ENCODE data around the gene STAG2. TPM values are rescaled to one million over a fixed set of nuclear protein-coding genes. Genes with fewer than 3 reads are reported as not detected.

The STAG2 gene
- total RNA-seq, 1 experiment from 2014 or later: 66.3 TPM

DNA sequence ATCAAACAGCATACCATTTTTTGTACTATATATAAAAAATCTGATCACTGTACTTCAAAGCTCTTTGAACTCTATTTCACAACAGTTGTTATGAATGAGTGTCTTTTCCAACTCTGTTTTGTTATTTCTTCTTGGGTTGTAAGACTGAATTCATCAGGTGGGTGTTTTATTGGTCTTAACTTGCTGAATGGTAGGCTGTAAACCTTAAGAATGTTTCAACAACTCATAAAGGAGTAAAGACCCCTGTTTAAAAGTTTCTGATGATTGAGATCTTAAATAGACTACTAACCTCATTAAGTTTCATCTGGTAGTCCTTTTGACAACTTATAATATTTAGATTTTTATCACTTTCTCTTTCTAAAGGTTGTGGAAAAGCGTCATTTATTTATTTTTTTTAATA is 18.4 kb upstream of the STAG2 start:
- Histone ChIP-seq H2AFZ (ENCODE audit: low read depth, low read length, poor library complexity, severe bottlenecking) (no peak overlapping the region), H3K9me2 (ENCODE audit: insufficient read depth) (no peaks in the 10 kb centered on the region), H3K4me2 (ENCODE audit: low read length) (no peak overlapping the region), H3K27me3 (ENCODE audit: insufficient read depth, low read length) (no peaks in the 10 kb centered on the region), H4K20me1 (ENCODE audit: insufficient read depth) (no peaks in the 10 kb centered on the region), H3K27ac (ENCODE audit: low read depth, low read length) (no peak overlapping the region), H3K4me3 (replicated peaks in 1 of 2; ENCODE audit: low read depth in 1 of 2, low read length in 2 of 2) (no peak overlapping the region), H3K4me1 (ENCODE audit: control insufficient read depth in 1 of 2, insufficient read depth in 2 of 2, low read length in 2 of 2) (no peaks in the 10 kb centered on the region), H3K9me3 (ENCODE audit: control insufficient read depth in 1 of 2, insufficient read depth in 1 of 2, low read depth in 1 of 2, low read length in 2 of 2) (no peaks in the 10 kb centered on the region), H3K79me2 (ENCODE audit: insufficient read depth, low read length) (no peaks in the 10 kb centered on the region), H3K9ac (ENCODE audit: low read length) (no peak overlapping the region), H3K36me3 (ENCODE audit: control insufficient read depth in 1 of 2, insufficient read depth in 2 of 2, low read length in 2 of 2) (no peaks in the 10 kb centered on the region)
- CTCF ChIA-PET: no interaction called here
- ATAC-seq (no peak), DNase-seq (ENCODE audit: low read depth, low spot score) (no peak)
- RAD21 ChIA-PET (ENCODE audit: low non-redundant PET in 1 of 2, low total read pairs in 2 of 2, uncharacterized antibody in 2 of 2, unreplicated experiment in 2 of 2): no interaction called here
- POLR2A ChIA-PET: no interaction called here
- BruUV-seq (replicated peaks): no TSS peak
- TF ChIP-seq SIN3A (IDR thresholded peaks at IDR 0.05; ENCODE audit: low read depth) (no peak), FOSL1 (IDR thresholded peaks at IDR 0.05; ENCODE audit: low read depth) (no peak), EGR1 (IDR thresholded peaks at IDR 0.05; ENCODE audit: low read depth) (no peak), CBX3 (IDR thresholded peaks at IDR 0.05; ENCODE audit: low read depth) (no peak), SRF (IDR thresholded peaks at IDR 0.05; ENCODE audit: low read depth) (no peak), ZNF274 (IDR thresholded peaks at IDR 0.05; ENCODE audit: low read depth, low read length) (no peak), POLR2AphosphoS5 (IDR thresholded peaks at IDR 0.05; ENCODE audit: low read depth, low read length) (no peak), JUND (IDR thresholded peaks at IDR 0.05) (no peak), RAD21 (IDR thresholded peaks at IDR 0.05; ENCODE audit: low read depth) (no peak), CEBPB (IDR thresholded peaks at IDR 0.05; ENCODE audit: low read depth) (no peak), POLR2A (IDR thresholded peaks at IDR 0.05; ENCODE audit: borderline replicate concordance, extremely low read depth, insufficient read depth, insufficient read length) (no peak), EZH2 (IDR thresholded peaks at IDR 0.05) (no peak), ELF1 (IDR thresholded peaks at IDR 0.05; ENCODE audit: borderline replicate concordance, low read depth) (no peak)
- TF ChIP-seq, protein P1, sequence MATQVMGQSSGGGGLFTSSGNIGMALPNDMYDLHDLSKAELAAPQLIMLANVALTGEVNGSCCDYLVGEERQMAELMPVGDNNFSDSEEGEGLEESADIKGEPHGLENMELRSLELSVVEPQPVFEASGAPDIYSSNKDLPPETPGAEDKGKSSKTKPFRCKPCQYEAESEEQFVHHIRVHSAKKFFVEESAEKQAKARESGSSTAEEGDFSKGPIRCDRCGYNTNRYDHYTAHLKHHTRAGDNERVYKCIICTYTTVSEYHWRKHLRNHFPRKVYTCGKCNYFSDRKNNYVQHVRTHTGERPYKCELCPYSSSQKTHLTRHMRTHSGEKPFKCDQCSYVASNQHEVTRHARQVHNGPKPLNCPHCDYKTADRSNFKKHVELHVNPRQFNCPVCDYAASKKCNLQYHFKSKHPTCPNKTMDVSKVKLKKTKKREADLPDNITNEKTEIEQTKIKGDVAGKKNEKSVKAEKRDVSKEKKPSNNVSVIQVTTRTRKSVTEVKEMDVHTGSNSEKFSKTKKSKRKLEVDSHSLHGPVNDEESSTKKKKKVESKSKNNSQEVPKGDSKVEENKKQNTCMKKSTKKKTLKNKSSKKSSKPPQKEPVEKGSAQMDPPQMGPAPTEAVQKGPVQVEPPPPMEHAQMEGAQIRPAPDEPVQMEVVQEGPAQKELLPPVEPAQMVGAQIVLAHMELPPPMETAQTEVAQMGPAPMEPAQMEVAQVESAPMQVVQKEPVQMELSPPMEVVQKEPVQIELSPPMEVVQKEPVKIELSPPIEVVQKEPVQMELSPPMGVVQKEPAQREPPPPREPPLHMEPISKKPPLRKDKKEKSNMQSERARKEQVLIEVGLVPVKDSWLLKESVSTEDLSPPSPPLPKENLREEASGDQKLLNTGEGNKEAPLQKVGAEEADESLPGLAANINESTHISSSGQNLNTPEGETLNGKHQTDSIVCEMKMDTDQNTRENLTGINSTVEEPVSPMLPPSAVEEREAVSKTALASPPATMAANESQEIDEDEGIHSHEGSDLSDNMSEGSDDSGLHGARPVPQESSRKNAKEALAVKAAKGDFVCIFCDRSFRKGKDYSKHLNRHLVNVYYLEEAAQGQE (IDR thresholded peaks at IDR 0.05; ENCODE audit: low read depth): no peak
- TF ChIP-seq, protein P2, sequence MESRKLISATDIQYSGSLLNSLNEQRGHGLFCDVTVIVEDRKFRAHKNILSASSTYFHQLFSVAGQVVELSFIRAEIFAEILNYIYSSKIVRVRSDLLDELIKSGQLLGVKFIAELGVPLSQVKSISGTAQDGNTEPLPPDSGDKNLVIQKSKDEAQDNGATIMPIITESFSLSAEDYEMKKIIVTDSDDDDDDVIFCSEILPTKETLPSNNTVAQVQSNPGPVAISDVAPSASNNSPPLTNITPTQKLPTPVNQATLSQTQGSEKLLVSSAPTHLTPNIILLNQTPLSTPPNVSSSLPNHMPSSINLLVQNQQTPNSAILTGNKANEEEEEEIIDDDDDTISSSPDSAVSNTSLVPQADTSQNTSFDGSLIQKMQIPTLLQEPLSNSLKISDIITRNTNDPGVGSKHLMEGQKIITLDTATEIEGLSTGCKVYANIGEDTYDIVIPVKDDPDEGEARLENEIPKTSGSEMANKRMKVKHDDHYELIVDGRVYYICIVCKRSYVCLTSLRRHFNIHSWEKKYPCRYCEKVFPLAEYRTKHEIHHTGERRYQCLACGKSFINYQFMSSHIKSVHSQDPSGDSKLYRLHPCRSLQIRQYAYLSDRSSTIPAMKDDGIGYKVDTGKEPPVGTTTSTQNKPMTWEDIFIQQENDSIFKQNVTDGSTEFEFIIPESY (IDR thresholded peaks at IDR 0.05; ENCODE audit: extremely low read depth, insufficient replicate concordance, low read length): no peak
- intact Hi-C loops (cut with micrococcal nuclease): no loop called here

All from HCT116 (cell line).